ENCODE data around the gene SPOP. TPM values are rescaled to one million over a fixed set of nuclear protein-coding genes. Genes with fewer than 3 reads are reported as not detected.

SPOP gene
- total RNA-seq, 1 experiment from 2014 or later: 58.0 TPM

DNA sequence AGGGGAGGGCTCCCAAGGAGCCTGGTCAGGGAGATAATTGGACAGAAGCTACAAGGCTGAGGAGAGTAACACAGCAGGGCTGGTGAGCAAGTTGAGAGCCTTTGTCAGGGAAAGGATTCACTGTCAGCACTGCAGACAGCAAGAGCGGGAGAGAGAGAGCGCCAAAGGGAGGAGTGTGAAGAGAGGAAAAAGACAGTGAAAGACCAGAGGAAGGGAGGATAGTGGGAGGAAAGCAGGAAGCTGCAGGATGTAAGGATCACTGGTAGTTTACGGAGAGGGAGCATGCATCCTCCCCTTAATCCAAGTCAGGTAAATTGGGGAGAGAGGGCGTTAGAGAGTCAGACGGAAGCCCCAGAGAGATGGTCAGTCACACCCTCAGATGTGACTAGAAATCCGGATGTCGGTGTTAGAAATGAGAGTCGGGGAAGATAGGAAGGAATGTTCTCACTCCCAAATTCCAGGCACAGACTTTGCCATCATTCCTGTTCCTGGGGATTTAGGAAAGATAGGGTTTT is 13.8 kb upstream of the SPOP start:
- ATAC-seq (no peak), DNase-seq (ENCODE audit: low read depth, low spot score) (no peak)
- intact Hi-C loops (cut with micrococcal nuclease; ENCODE audit: unreplicated experiment): no loop called here
- H3K4me3 ChIP-seq (ENCODE audit: low read depth in 2 of 2, low read length in 2 of 2): no peak overlapping the region
- TF ChIP-seq TCF7L2 (IDR thresholded peaks at IDR 0.05; ENCODE audit: low read depth, low read length) (no peak), REST (IDR thresholded peaks at IDR 0.05; ENCODE audit: insufficient read depth in 1 of 2, low read depth in 2 of 2, low read length in 1 of 2) (no peak), SIN3A (IDR thresholded peaks at IDR 0.05; ENCODE audit: borderline replicate concordance, insufficient read depth, low read depth, low read length) (no peak)
- TF ChIP-seq, protein P1, sequence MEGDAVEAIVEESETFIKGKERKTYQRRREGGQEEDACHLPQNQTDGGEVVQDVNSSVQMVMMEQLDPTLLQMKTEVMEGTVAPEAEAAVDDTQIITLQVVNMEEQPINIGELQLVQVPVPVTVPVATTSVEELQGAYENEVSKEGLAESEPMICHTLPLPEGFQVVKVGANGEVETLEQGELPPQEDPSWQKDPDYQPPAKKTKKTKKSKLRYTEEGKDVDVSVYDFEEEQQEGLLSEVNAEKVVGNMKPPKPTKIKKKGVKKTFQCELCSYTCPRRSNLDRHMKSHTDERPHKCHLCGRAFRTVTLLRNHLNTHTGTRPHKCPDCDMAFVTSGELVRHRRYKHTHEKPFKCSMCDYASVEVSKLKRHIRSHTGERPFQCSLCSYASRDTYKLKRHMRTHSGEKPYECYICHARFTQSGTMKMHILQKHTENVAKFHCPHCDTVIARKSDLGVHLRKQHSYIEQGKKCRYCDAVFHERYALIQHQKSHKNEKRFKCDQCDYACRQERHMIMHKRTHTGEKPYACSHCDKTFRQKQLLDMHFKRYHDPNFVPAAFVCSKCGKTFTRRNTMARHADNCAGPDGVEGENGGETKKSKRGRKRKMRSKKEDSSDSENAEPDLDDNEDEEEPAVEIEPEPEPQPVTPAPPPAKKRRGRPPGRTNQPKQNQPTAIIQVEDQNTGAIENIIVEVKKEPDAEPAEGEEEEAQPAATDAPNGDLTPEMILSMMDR (IDR thresholded peaks at IDR 0.05): no peak
- no peak overlapping the region for H3K27ac ChIP-seq (ENCODE audit: low read length)
- H3K27me3 ChIP-seq (ENCODE audit: control insufficient read depth, insufficient read depth, low read length): no peaks in the 10 kb centered on the region
- H3K36me3 ChIP-seq (ENCODE audit: control insufficient read depth, insufficient read depth, low read length): no peaks in the 10 kb centered on the region
- POLR2A ChIA-PET: no interaction called here
- no peaks in the 10 kb centered on the region for H3K9me3 ChIP-seq (ENCODE audit: control insufficient read depth, insufficient read depth, low read depth, low read length)
- in situ Hi-C loops (cut with HindIII; ENCODE audit: low pct_unique_long_range_greater_than_20kb, low sequenced_read_pairs): no loop called here
- H3K4me1 ChIP-seq (ENCODE audit: control insufficient read depth, insufficient read depth, low read length): peaks cover 7% of the 10 kb centered on the region
- CTCF ChIA-PET: interaction anchor here (1.0 kb wide), 1 partner anchor 121 kb away, joined by 5 read pairs; no protein-coding TSS in a partner anchor
- no TSS peak for BruUV-seq (replicated peaks)

- no peaks in the 10 kb centered on the region for H3K27me3 ChIP-seq (ENCODE audit: control insufficient read depth, insufficient read depth, low read length)
- intact Hi-C loops (cut with micrococcal nuclease; ENCODE audit: unreplicated experiment) (no loop called here), in situ Hi-C loops (cut with HindIII; ENCODE audit: low pct_unique_long_range_greater_than_20kb, low sequenced_read_pairs) (no loop called here)
- no peak overlapping the region for H3K27ac ChIP-seq (ENCODE audit: low read length)
- POLR2A ChIA-PET: no interaction called here
- BruUV-seq (replicated peaks): no TSS peak
- CTCF ChIA-PET: interaction anchor here (1.0 kb wide), 1 partner anchor 120 kb away, joined by 5 read pairs; no protein-coding TSS in a partner anchor
- DNase-seq (ENCODE audit: low read depth, low spot score): no peak
- ATAC-seq: no peak
- TF ChIP-seq SIN3A (IDR thresholded peaks at IDR 0.05; ENCODE audit: borderline replicate concordance, insufficient read depth, low read depth, low read length) (no peak), POLR2AphosphoS5 (IDR thresholded peaks at IDR 0.05; ENCODE audit: low read depth, low read length) (no peak), REST (IDR thresholded peaks at IDR 0.05; ENCODE audit: insufficient read depth in 1 of 2, low read depth in 2 of 2, low read length in 1 of 2) (no peak), TCF7L2 (IDR thresholded peaks at IDR 0.05; ENCODE audit: low read depth, low read length) (no peak)
- TF ChIP-seq, protein P1 (IDR thresholded peaks at IDR 0.05): no peak
- H3K9me3 ChIP-seq (ENCODE audit: control insufficient read depth, insufficient read depth, low read depth, low read length): no peaks in the 10 kb centered on the region
- no peaks in the 10 kb centered on the region for H3K36me3 ChIP-seq (ENCODE audit: control insufficient read depth, insufficient read depth, low read length)
- H3K4me1 ChIP-seq (ENCODE audit: control insufficient read depth, insufficient read depth, low read length): peaks cover 7% of the 10 kb centered on the region
- H3K4me3 ChIP-seq (ENCODE audit: low read depth in 2 of 2, low read length in 2 of 2): no peak overlapping the region
These were observed 13.3 kb upstream of the SPOP start for GRCh38 chr17:49691086-49691676.
